WTC11 (cell line): ENCODE results near the gene PRKCG.

Experiments used
- CTCF ChIP-seq: fragments of 200-600 bp; IDR thresholded peaks from 2 replicates; pipeline ENCODE4 v1.8.0; 2022; ENCODE audit warnings: antibody characterized with exemption
- IRF2 ChIP-seq: sonication (generic); formaldehyde crosslinking; IDR thresholded peaks from 2 replicates; pipeline ENCODE4 v1.8.0; 2022; ENCODE audit warnings: low read depth, missing genetic modification reagents, borderline replicate concordance
- TEAD1 ChIP-seq: sonication (generic); formaldehyde crosslinking; IDR thresholded peaks from 2 replicates; pipeline ENCODE4 v1.8.0; 2022; ENCODE audit warnings: mild to moderate bottlenecking, missing genetic modification reagents
- ZNF317 ChIP-seq: sonication (generic); formaldehyde crosslinking; IDR thresholded peaks from 2 replicates; pipeline ENCODE4 v1.8.1; 2023; ENCODE audit warnings: low read depth, mild to moderate bottlenecking, moderate library complexity, missing genetic modification reagents, borderline replicate concordance
- TF ChIP-seq, protein P1 (sequence below): sonication (generic); formaldehyde crosslinking; conservative IDR thresholded peaks from 2 replicates; pipeline ENCODE4 v1.8.1; 2023; ENCODE audit warnings: mild to moderate bottlenecking, low read depth, missing genetic modification reagents, moderate library complexity

DNA sequence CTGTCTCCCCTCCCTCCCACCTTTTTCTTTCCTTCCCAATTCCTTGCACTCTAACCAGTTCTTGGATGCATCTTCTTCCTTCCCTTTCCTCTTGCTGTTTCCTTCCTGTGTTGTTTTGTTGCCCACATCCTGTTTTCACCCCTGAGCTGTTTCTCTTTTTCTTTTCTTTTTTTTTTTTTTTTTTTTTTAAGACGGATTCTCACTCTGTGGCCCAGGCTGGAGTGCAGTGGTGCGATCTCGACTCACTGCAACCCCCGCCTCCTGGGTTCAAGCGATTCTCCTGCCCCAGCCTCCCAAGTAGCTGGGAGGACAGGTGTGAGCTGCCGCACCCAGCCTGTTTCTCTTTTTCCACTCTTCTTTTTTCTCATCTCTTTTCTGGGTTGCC is 7.4 kb upstream of the PRKCG start:
- TF ChIP-seq CTCF (no peak), ZNF317 (CRISPR knock-in tag) (no peak), IRF2 (CRISPR knock-in tag) (no peak), TEAD1 (CRISPR knock-in tag) (no peak)
- TF ChIP-seq, protein P1, sequence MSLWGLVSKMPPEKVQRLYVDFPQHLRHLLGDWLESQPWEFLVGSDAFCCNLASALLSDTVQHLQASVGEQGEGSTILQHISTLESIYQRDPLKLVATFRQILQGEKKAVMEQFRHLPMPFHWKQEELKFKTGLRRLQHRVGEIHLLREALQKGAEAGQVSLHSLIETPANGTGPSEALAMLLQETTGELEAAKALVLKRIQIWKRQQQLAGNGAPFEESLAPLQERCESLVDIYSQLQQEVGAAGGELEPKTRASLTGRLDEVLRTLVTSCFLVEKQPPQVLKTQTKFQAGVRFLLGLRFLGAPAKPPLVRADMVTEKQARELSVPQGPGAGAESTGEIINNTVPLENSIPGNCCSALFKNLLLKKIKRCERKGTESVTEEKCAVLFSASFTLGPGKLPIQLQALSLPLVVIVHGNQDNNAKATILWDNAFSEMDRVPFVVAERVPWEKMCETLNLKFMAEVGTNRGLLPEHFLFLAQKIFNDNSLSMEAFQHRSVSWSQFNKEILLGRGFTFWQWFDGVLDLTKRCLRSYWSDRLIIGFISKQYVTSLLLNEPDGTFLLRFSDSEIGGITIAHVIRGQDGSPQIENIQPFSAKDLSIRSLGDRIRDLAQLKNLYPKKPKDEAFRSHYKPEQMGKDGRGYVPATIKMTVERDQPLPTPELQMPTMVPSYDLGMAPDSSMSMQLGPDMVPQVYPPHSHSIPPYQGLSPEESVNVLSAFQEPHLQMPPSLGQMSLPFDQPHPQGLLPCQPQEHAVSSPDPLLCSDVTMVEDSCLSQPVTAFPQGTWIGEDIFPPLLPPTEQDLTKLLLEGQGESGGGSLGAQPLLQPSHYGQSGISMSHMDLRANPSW (CRISPR knock-in tag) = no peak
